Breast epithelium (tissue), 3 donors: ENCODE measurements around the gene SYT15.
"Not testable (repeated sequence)": the region's sequence is repeated elsewhere in the genome, so short reads cannot be mapped to it uniquely, and the experiment has no call there.

Experiments
- POLR2A ChIP-seq: fragments of 450-650 bp; IDR thresholded peaks from one replicate; pipeline ENCODE4 v1.6.1; 2016; ENCODE audit warnings: antibody characterized with exemption, mild to moderate bottlenecking, moderate library complexity
- TF ChIP-seq, protein P1 (sequence below), 3 donors: fragments of 450-650 bp; IDR thresholded peaks; one replicate each; pipeline ENCODE4 v1.5.1; 2016 to 2017; ENCODE audit warnings: antibody characterized with exemption in 3 of 3, mild to moderate bottlenecking in 3 of 3, moderate library complexity in 3 of 3

DNA sequence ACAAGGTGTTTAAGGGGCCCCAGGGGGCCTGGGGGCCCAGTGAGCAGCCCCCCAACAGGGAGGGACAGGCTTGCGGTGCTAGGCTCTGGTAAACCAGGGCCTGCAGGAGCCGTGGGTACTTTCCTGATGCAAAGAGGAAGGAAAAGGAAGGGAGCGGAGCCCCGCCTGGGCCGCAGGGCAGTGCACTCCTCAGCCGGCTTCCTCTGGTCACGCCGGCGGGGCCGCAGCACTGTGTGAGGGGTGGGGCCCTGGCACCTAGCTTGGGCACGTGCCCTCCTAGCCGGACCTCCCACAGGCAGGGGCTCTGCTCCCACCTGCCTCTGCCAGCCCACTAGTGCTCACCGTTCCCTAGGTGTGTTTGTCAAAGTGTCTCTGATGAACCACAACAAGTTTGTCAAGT lies 6.3 kb downstream of the SYT15 start:
- TF ChIP-seq, protein P1, sequence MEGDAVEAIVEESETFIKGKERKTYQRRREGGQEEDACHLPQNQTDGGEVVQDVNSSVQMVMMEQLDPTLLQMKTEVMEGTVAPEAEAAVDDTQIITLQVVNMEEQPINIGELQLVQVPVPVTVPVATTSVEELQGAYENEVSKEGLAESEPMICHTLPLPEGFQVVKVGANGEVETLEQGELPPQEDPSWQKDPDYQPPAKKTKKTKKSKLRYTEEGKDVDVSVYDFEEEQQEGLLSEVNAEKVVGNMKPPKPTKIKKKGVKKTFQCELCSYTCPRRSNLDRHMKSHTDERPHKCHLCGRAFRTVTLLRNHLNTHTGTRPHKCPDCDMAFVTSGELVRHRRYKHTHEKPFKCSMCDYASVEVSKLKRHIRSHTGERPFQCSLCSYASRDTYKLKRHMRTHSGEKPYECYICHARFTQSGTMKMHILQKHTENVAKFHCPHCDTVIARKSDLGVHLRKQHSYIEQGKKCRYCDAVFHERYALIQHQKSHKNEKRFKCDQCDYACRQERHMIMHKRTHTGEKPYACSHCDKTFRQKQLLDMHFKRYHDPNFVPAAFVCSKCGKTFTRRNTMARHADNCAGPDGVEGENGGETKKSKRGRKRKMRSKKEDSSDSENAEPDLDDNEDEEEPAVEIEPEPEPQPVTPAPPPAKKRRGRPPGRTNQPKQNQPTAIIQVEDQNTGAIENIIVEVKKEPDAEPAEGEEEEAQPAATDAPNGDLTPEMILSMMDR (IDR thresholded peaks at IDR 0.05), result not testable (repeated sequence)
- not testable (repeated sequence) for TF ChIP-seq POLR2A
